SK-N-SH (cell line): ENCODE measurements around the gene STARD13. TPM values are rescaled to one million over a fixed set of nuclear protein-coding genes. Genes with fewer than 3 reads are reported as not detected.

ENCODE experiments used
- CTCF ChIA-PET: fragments of 300-600, 350-600 bp; formaldehyde crosslinking; extraction: SDS; loops from one replicate; lab custom pipeline; 2021; lab: Yijun Ruan, JAX
- POLR2A ChIA-PET: fragments of 350-600 bp; sonication (Branson Sonifier 250); formaldehyde crosslinking; extraction: SDS; loops from one replicate; lab custom pipeline; 2020; ENCODE audit warnings: antibody characterized with exemption, inconsistent platforms; lab: Yijun Ruan, JAX
- DNase-seq: peaks from one replicate; pipeline ENCODE4 v3.0.0; 2012
- H2AFZ ChIP-seq: fragments of 200-600 bp; sonication (generic); 2 replicates; pipeline ENCODE4 v1.8.1; 2016; ENCODE audit warnings: antibody characterized with exemption, mild to moderate bottlenecking, low read depth
- H3F3A ChIP-seq: fragments of 200-600 bp; sonication (generic); replicated peaks from 2 replicates; pipeline ENCODE3; 2016; ENCODE audit warnings: antibody characterized with exemption, mild to moderate bottlenecking; ENCODE audit not compliant: insufficient read depth
- H3K27ac ChIP-seq, 2 experiments: fragments of 200-500 bp in 1 of 2; fragments of 200-600 bp in 1 of 2; sonication (Bioruptor generic) in 1 of 2; sonication (generic), shearing (Covaris generic) in 1 of 2; 2 replicates each; pipeline versions ENCODE4 v1.5.1 to v1.6.1; 2014 to 2016; ENCODE audit warnings: low read depth in 2 of 2, inconsistent platforms in 1 of 2, low read length in 1 of 2, mild to moderate bottlenecking in 1 of 2, mixed read lengths in 1 of 2
- H3K27me3 ChIP-seq: fragments of 200-600 bp; sonication (generic), shearing (Covaris generic); 2 replicates; pipeline ENCODE4 v1.6.1; 2016; ENCODE audit warnings: mixed run types; ENCODE audit not compliant: insufficient read depth
- H3K36me3 ChIP-seq, 2 experiments: fragments of 200-500 bp in 1 of 2; fragments of 200-600 bp in 1 of 2; sonication (Bioruptor generic) in 1 of 2; sonication (generic) in 1 of 2; replicated peaks in 1 of 2; 2 replicates each; pipeline versions ENCODE3 to v1.5.1; 2014 to 2016; ENCODE audit warnings: low read length in 1 of 2, mild to moderate bottlenecking in 1 of 2; ENCODE audit not compliant: insufficient read depth in 2 of 2, control insufficient read depth in 1 of 2
- H3K4me1 ChIP-seq, 2 experiments: fragments of 200-500 bp in 1 of 2; fragments of 200-600 bp in 1 of 2; sonication (Bioruptor generic) in 1 of 2; sonication (generic), shearing (Covaris generic) in 1 of 2; 2 replicates each; pipeline versions ENCODE4 v1.5.1 to v1.6.1; 2014 to 2016; ENCODE audit warnings: low read depth in 1 of 2, low read length in 1 of 2, mixed run types in 1 of 2; ENCODE audit not compliant: insufficient read depth in 2 of 2, control insufficient read depth in 1 of 2
- H3K4me2 ChIP-seq: fragments of 200-600 bp; sonication (generic), shearing (Covaris generic); 2 replicates; pipeline ENCODE4 v1.6.1; 2017; ENCODE audit warnings: mixed run types
- H3K4me3 ChIP-seq, 2 experiments: fragments of 200-500 bp in 1 of 2; fragments of 200-600 bp in 1 of 2; sonication (Bioruptor generic) in 1 of 2; sonication (generic), shearing (Covaris generic) in 1 of 2; 2 replicates each; pipeline versions ENCODE4 v1.5.1 to v1.8.1; 2014 to 2016; ENCODE audit warnings: low read depth in 2 of 2, inconsistent platforms in 1 of 2, low read length in 1 of 2, mild to moderate bottlenecking in 1 of 2, mixed read lengths in 1 of 2, moderate library complexity in 1 of 2
- H3K79me2 ChIP-seq: fragments of 200-600 bp; sonication (generic); 2 replicates; pipeline ENCODE4 v1.8.1; 2017; ENCODE audit warnings: mild to moderate bottlenecking; ENCODE audit not compliant: insufficient read depth
- H3K9ac ChIP-seq: fragments of 200-600 bp; sonication (generic); 2 replicates; pipeline ENCODE4 v1.6.1; 2017; ENCODE audit warnings: mixed run types
- H3K9me2 ChIP-seq: fragments of 200-600 bp; sonication (generic); 2 replicates; pipeline ENCODE4 v1.6.1; 2017; ENCODE audit warnings: mixed run types
- H3K9me3 ChIP-seq: fragments of 200-600 bp; sonication (generic); 2 replicates; pipeline ENCODE4 v1.6.1; 2017; ENCODE audit warnings: mixed run types, mild to moderate bottlenecking, moderate library complexity
- H4K20me1 ChIP-seq: fragments of 200-600 bp; sonication (generic); 2 replicates; pipeline ENCODE4 v1.6.1; 2017; ENCODE audit warnings: mild to moderate bottlenecking, mixed run types; ENCODE audit not compliant: insufficient read depth
- CHD2 ChIP-seq: fragments of 150-350 bp; IDR thresholded peaks from 2 replicates; pipeline ENCODE4 v1.6.1; 2018; ENCODE audit warnings: low read length; ENCODE audit not compliant: partially characterized antibody
- EP300 ChIP-seq, 2 experiments: IDR thresholded peaks; 2 replicates each; pipeline versions ENCODE4 v1.4.0 to v1.6.1; 2012; ENCODE audit warnings: borderline replicate concordance in 1 of 2, low read depth in 1 of 2, low read length in 1 of 2
- FOSL2 ChIP-seq: IDR thresholded peaks from 2 replicates; pipeline ENCODE4 v1.4.0; 2012; ENCODE audit warnings: low read depth, mild to moderate bottlenecking, moderate library complexity, borderline replicate concordance
- FOXM1 ChIP-seq: IDR thresholded peaks from 2 replicates; pipeline ENCODE4 v1.4.0; 2012; ENCODE audit warnings: low read depth, mild to moderate bottlenecking
- MAX ChIP-seq: IDR thresholded peaks from 2 replicates; pipeline ENCODE4 v1.4.0; 2012; ENCODE audit warnings: low read depth
- MEF2A ChIP-seq: IDR thresholded peaks from 2 replicates; pipeline ENCODE4 v1.4.0; 2012; ENCODE audit warnings: low read depth, borderline replicate concordance
- NFIC ChIP-seq: IDR thresholded peaks from 2 replicates; pipeline ENCODE4 v1.4.0; 2012; ENCODE audit warnings: borderline replicate concordance
- POLR2AphosphoS5 ChIP-seq: IDR thresholded peaks from 2 replicates; pipeline ENCODE4 v1.6.1; 2012; ENCODE audit warnings: low read depth, low read length
- RAD21 ChIP-seq: IDR thresholded peaks from 2 replicates; pipeline ENCODE4 v1.6.1; 2012; ENCODE audit warnings: mild to moderate bottlenecking, low read length
- RCOR1 ChIP-seq: fragments of 150-350 bp; IDR thresholded peaks from 2 replicates; pipeline ENCODE4 v1.6.1; 2017; ENCODE audit warnings: antibody characterized with exemption, low read length
- SMC3 ChIP-seq: IDR thresholded peaks from 2 replicates; pipeline ENCODE4 v1.6.1; 2012; ENCODE audit warnings: low read depth, low read length, improper control_type of control experiment
- TAF1 ChIP-seq: IDR thresholded peaks from 2 replicates; pipeline ENCODE4 v1.6.1; 2012; ENCODE audit warnings: low read depth, mild to moderate bottlenecking, low read length, moderate library complexity, borderline replicate concordance
- TCF12 ChIP-seq: IDR thresholded peaks from 2 replicates; pipeline ENCODE4 v1.4.0; 2012
- TEAD4 ChIP-seq: IDR thresholded peaks from 2 replicates; pipeline ENCODE4 v1.4.0; 2012; ENCODE audit warnings: mild to moderate bottlenecking, borderline replicate concordance; ENCODE audit not compliant: insufficient read depth
- WGBS: methylation state at CpG from one replicate; pipeline ENCODE4 v1.1.6; 2017; ENCODE audit warnings: low lambda C conversion rate; 5-methylcytosine and 5-hydroxymethylcytosine counted together
- polyA plus RNA-seq, 3 experiments: library from polyadenylated mRNA; depleted of rRNA; stranded (reverse); fragments of >200 nt; gene quantifications; 2 replicates each; pipeline ENCODE4 v1.2.3, GENCODE V29; 2012
- TF ChIP-seq, protein P1 (sequence below): IDR thresholded peaks from 2 replicates; pipeline ENCODE4 v1.4.0; 2012; ENCODE audit warnings: low read depth, borderline replicate concordance
- TF ChIP-seq, protein P2 (sequence below): fragments of 150-350 bp; IDR thresholded peaks from 2 replicates; pipeline ENCODE4 v1.6.1; 2016; ENCODE audit warnings: mild to moderate bottlenecking, low read depth, low read length
- TF ChIP-seq, protein P3 (sequence below): IDR thresholded peaks from 2 replicates; pipeline ENCODE4; 2012
- TF ChIP-seq, protein P4 (sequence below): IDR thresholded peaks from 2 replicates; pipeline ENCODE4 v1.6.1; 2012; ENCODE audit warnings: mild to moderate bottlenecking, low read depth, low read length, moderate library complexity

The STARD13 gene
- polyA plus RNA-seq, 1 of the 3 experiments (the other 2 are of a cell fraction), result 5.7 TPM

DNA sequence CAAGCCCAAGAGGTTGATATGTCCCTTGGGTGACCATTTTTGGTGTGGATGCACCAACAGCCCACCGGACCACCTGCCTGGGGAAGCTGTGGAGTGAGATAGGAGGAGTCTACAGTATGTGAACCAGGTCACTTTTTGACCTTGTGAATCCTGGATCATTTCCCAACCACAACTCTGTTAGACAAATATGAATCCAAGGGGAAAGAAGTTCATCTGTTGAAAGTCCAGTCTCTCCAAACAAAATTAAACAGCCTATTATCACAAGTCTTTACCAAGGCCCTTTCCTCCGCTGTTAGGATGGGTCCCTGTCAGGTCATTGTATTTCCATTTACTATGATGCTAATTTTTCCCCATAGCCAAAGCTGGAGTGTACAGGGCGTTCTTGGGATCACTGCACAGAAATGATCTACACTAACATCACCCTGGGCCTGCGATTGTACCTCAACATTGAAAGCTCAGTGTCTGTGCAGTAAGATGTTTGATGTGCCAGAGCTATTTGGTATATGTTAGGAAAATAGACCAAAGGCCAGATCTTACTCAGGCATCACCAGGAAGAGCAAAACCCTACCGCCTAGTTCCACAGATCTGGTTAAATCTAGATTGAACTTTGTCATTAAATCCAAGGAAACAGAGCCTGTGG, 117.1 kb downstream of the STARD13 start:
- ChIA-PET CTCF (no interaction called here), POLR2A (no interaction called here)
- Histone ChIP-seq H3K79me2 (peaks cover 16% of the 10 kb centered on the region), H3K9me2 (no peaks in the 10 kb centered on the region), H4K20me1 (no peaks in the 10 kb centered on the region), H3K27ac (peak overlapping the region in 1 of 2 experiments; percentile 87; a peak in 2 of 4 replicates), H3K36me3 (peaks cover 14 to 23% of the 10 kb centered on the region in 2 experiments), H3K4me2 (peak overlapping the region; percentile 56), H3K9ac (peak overlapping the region; percentile 31; the same call in 1 of the 2 replicates), H2AFZ (no peak overlapping the region), H3K4me3 (no peak overlapping the region), H3K9me3 (no peaks in the 10 kb centered on the region), H3K4me1 (peaks cover 0 to 43% of the 10 kb centered on the region in 2 experiments), H3K27me3 (no peaks in the 10 kb centered on the region), H3F3A (peaks cover 22% of the 10 kb centered on the region)
- no peak for DNase-seq
- WGBS, result 95% methylated on average over 5 of the region's 5 CpGs
- TF ChIP-seq FOSL2 (no peak), NFIC (no peak), TEAD4 (no peak), MAX (no peak), MEF2A (no peak), TAF1 (no peak), SMC3 (no peak), RAD21 (no peak), EP300 (IDR thresholded peaks at IDR 0.05; ENCODE audit: borderline replicate concordance in 1 of 2, low read depth in 1 of 2, low read length in 1 of 2) (no peak), TCF12 (no peak), CHD2 (no peak), POLR2AphosphoS5 (no peak), FOXM1 (no peak), RCOR1 (no peak)
- TF ChIP-seq, protein P1, sequence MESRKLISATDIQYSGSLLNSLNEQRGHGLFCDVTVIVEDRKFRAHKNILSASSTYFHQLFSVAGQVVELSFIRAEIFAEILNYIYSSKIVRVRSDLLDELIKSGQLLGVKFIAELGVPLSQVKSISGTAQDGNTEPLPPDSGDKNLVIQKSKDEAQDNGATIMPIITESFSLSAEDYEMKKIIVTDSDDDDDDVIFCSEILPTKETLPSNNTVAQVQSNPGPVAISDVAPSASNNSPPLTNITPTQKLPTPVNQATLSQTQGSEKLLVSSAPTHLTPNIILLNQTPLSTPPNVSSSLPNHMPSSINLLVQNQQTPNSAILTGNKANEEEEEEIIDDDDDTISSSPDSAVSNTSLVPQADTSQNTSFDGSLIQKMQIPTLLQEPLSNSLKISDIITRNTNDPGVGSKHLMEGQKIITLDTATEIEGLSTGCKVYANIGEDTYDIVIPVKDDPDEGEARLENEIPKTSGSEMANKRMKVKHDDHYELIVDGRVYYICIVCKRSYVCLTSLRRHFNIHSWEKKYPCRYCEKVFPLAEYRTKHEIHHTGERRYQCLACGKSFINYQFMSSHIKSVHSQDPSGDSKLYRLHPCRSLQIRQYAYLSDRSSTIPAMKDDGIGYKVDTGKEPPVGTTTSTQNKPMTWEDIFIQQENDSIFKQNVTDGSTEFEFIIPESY, result no peak
- TF ChIP-seq, protein P2, sequence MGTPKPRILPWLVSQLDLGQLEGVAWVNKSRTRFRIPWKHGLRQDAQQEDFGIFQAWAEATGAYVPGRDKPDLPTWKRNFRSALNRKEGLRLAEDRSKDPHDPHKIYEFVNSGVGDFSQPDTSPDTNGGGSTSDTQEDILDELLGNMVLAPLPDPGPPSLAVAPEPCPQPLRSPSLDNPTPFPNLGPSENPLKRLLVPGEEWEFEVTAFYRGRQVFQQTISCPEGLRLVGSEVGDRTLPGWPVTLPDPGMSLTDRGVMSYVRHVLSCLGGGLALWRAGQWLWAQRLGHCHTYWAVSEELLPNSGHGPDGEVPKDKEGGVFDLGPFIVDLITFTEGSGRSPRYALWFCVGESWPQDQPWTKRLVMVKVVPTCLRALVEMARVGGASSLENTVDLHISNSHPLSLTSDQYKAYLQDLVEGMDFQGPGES, result no peak
- TF ChIP-seq, protein P3, sequence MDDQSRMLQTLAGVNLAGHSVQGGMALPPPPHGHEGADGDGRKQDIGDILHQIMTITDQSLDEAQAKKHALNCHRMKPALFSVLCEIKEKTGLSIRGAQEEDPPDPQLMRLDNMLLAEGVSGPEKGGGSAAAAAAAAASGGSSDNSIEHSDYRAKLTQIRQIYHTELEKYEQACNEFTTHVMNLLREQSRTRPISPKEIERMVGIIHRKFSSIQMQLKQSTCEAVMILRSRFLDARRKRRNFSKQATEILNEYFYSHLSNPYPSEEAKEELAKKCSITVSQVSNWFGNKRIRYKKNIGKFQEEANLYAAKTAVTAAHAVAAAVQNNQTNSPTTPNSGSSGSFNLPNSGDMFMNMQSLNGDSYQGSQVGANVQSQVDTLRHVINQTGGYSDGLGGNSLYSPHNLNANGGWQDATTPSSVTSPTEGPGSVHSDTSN, result no peak
- TF ChIP-seq, protein P4, sequence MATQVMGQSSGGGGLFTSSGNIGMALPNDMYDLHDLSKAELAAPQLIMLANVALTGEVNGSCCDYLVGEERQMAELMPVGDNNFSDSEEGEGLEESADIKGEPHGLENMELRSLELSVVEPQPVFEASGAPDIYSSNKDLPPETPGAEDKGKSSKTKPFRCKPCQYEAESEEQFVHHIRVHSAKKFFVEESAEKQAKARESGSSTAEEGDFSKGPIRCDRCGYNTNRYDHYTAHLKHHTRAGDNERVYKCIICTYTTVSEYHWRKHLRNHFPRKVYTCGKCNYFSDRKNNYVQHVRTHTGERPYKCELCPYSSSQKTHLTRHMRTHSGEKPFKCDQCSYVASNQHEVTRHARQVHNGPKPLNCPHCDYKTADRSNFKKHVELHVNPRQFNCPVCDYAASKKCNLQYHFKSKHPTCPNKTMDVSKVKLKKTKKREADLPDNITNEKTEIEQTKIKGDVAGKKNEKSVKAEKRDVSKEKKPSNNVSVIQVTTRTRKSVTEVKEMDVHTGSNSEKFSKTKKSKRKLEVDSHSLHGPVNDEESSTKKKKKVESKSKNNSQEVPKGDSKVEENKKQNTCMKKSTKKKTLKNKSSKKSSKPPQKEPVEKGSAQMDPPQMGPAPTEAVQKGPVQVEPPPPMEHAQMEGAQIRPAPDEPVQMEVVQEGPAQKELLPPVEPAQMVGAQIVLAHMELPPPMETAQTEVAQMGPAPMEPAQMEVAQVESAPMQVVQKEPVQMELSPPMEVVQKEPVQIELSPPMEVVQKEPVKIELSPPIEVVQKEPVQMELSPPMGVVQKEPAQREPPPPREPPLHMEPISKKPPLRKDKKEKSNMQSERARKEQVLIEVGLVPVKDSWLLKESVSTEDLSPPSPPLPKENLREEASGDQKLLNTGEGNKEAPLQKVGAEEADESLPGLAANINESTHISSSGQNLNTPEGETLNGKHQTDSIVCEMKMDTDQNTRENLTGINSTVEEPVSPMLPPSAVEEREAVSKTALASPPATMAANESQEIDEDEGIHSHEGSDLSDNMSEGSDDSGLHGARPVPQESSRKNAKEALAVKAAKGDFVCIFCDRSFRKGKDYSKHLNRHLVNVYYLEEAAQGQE, result no peak
